Common myeloid progenitor, CD34-positive (primary cell): Measurements from ENCODE around the gene NKD2.

ENCODE experiments used
- CTCF ChIA-PET: fragments of 350-600 bp; sonication (Branson Sonifier 250); formaldehyde crosslinking; loops from one replicate; lab custom pipeline; 2021; ENCODE audit warnings: antibody characterized with exemption; lab: Charles Lee
- POLR2A ChIA-PET: fragments of 350-600 bp; sonication (Branson Sonifier 250); formaldehyde crosslinking; loops from one replicate; lab custom pipeline; 2021; ENCODE audit warnings: antibody characterized with exemption; lab: Charles Lee
- DNase-seq, 3 donors: peaks; one replicate each; pipeline versions ENCODE4 v3.0.0 to v3.0.0-alpha.2; 2013
- H3K27ac ChIP-seq, 2 experiments: 1 replicate in 1 of 2; 2 replicates in 1 of 2; pipeline ENCODE4 v1.7.0; 2013; ENCODE audit warnings: inconsistent platforms in 2 of 2, low read length in 2 of 2, mild to moderate bottlenecking in 2 of 2, low read depth in 1 of 2, moderate library complexity in 1 of 2; ENCODE audit not compliant: severe bottlenecking in 2 of 2, insufficient read depth in 1 of 2, poor library complexity in 1 of 2
- H3K27me3 ChIP-seq, 5 experiments: replicated peaks in 2 of 5; 1 replicate in 3 of 5; 2 replicates in 2 of 5; pipeline versions ENCODE4 v1.6.1 to v1.7.0; 2013; ENCODE audit warnings: low read length in 4 of 5, mild to moderate bottlenecking in 2 of 5, moderate library complexity in 2 of 5, inconsistent platforms in 1 of 5; ENCODE audit not compliant: insufficient read depth in 5 of 5, control insufficient read depth in 4 of 5
- H3K36me3 ChIP-seq, 4 experiments: 1 replicate in 2 of 4; 2 replicates in 2 of 4; pipeline versions ENCODE4 v1.6.1 to v1.7.0; 2013; ENCODE audit warnings: low read length in 3 of 4, control low read depth in 1 of 4, mild to moderate bottlenecking in 1 of 4; ENCODE audit not compliant: control insufficient read depth in 4 of 4, insufficient read depth in 4 of 4
- H3K4me1 ChIP-seq, 4 experiments: 1 replicate in 3 of 4; 2 replicates in 1 of 4; pipeline versions ENCODE4 v1.6.1 to v1.7.1; 2013; ENCODE audit warnings: low read length in 3 of 4, mild to moderate bottlenecking in 3 of 4, control low read depth in 1 of 4, inconsistent platforms in 1 of 4, moderate library complexity in 1 of 4; ENCODE audit not compliant: control insufficient read depth in 4 of 4, insufficient read depth in 4 of 4; ENCODE audit errors: control extremely low read depth in 1 of 4
- H3K4me3 ChIP-seq, 7 experiments: 1 replicate in 4 of 7; 2 replicates in 3 of 7; pipeline versions ENCODE4 v1.5.1 to v1.7.0; 2013; ENCODE audit warnings: mild to moderate bottlenecking in 7 of 7, low read length in 6 of 7, moderate library complexity in 6 of 7, inconsistent platforms in 2 of 7, low read depth in 2 of 7, control low read depth in 1 of 7; ENCODE audit not compliant: insufficient read depth in 4 of 7, control insufficient read depth in 1 of 7; ENCODE audit errors: extremely low read depth in 1 of 7
- H3K9me3 ChIP-seq, 5 experiments: 1 replicate in 4 of 5; 2 replicates in 1 of 5; pipeline versions ENCODE4 v1.6.1 to v1.7.1; 2013; ENCODE audit warnings: low read length in 4 of 5, mild to moderate bottlenecking in 2 of 5, inconsistent platforms in 1 of 5, low read depth in 1 of 5, moderate library complexity in 1 of 5; ENCODE audit not compliant: control insufficient read depth in 4 of 5, insufficient read depth in 2 of 5; ENCODE audit errors: control extremely low read depth in 1 of 5
- WGBS: methylation state at CpG from one replicate; pipeline ENCODE4 v1.1.5; 2013; ENCODE audit not compliant: insufficient coverage; 5-methylcytosine and 5-hydroxymethylcytosine counted together

Gene NKD2

DNA sequence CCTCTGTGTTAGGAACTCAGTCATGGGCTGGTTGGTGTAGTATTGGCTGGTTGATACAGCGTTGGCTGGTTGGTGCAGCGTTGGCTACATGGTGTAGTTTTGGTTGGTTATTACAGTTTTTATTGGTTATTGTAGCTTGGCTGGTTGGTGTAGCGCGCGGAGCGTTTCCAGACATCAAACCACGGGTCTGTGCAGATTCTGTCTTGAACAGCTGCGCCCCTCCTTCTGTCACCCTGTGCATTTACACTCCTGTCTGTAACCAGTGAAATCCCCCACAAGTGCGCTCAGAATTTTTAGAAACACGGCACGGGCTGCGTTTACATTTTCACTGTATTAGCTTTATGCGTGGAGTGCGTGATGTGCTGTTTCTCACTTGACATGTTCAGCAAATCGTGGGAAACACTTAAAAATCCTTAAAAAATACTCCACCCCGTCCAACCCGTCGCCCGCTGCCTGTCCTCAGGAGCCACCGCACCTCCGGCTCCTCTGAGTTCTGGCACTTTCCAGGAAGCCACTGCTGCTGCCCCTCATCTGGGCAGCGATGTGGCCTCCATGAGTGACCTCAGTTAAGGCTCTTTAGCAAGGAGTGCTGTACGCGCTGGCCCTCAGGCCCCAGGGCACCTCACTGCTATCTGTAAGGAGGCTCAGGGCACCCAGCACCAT, 20.8 kb downstream of the NKD2 start:
- WGBS: 98% methylated on average over 19 of the region's 24 CpGs
- Histone ChIP-seq H3K4me3 (no peak overlapping the region), H3K27me3 (no peaks in the 10 kb centered on the region), H3K36me3 (no peaks in the 10 kb centered on the region), H3K27ac (no peak overlapping the region), H3K9me3 (no peaks in the 10 kb centered on the region), H3K4me1 (no peaks in the 10 kb centered on the region)
- DNase-seq: no peak
- POLR2A ChIA-PET: no interaction called here
- CTCF ChIA-PET: interaction anchor here (1.5 kb wide), 1 partner anchor 21 kb away, joined by 6 read pairs; the partner anchor contains the start of gene NKD2

DNA sequence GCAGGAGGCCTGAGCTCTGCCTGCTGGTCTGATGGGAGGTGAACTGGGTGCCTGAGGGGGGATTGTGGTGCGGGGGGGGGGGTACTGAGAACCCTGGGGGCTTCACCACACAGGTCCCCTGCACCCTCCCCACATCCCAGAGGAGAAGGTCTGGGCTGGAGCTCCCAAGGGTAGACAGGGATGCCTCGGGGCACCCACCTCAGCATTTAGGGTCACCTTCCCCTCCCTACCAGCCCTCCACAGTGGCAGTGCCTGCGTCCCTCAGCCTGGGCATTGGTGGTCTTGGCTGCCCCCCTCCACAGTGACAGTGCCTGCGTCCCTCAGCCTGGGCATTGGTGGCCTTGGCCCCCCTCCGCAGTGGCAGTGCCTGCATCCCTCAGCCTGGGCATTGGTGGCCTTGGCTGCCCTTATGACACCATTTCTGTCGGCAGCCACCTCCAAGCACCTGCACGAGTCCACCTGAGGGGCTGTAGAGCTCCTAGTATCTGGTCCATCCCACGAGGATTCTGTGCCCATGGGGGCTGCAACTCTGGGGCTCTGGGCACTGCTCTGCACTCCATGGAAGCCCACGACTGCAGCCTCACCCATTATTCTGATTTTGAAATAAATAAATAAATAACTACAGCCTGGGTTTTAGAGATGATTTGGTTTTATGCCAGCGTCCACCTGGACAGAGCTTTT, 21.5 kb downstream of the NKD2 start:
- no peak overlapping the region for H3K27ac ChIP-seq
- no peaks in the 10 kb centered on the region for H3K27me3 ChIP-seq
- no peaks in the 10 kb centered on the region for H3K36me3 ChIP-seq
- ChIA-PET CTCF (interaction anchor here (1.5 kb wide), 1 partner anchor 22 kb away, joined by 6 read pairs; the partner anchor contains the start of gene NKD2), POLR2A (no interaction called here)
- no peaks in the 10 kb centered on the region for H3K4me1 ChIP-seq
- 94% methylated on average over 5 of the region's 10 CpGs for WGBS
- no peak for DNase-seq
- H3K4me3 ChIP-seq: no peak overlapping the region
- no peaks in the 10 kb centered on the region for H3K9me3 ChIP-seq

DNA sequence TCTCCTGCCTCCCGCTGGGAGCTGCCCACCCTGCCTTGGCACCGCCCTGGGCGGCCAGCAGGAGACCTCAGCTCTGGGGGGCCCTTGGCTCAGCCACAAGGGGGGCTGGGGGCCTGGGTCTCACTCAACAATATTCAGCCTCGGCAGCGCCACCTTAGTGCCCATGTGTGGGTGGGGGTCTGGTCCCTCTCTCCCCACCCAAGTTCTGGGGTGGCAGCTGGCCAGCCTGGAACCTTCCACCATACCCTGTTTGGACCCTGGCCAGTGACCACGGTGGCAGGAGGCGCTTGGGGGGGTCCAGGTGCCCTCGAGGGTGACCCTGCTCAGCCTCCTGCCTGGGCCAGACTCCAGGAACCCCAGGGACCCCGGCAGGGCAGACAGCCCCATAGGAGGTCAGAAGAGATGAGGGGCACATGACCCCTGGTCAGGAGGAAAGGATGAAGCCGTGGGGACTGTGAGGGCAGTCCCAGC, 22.2 kb downstream of the NKD2 start:
- Histone ChIP-seq H3K27ac (no peak overlapping the region), H3K27me3 (no peaks in the 10 kb centered on the region), H3K4me1 (no peaks in the 10 kb centered on the region), H3K9me3 (no peaks in the 10 kb centered on the region), H3K36me3 (no peaks in the 10 kb centered on the region), H3K4me3 (no peak overlapping the region)
- WGBS: 59% methylated on average over 5 of the region's 10 CpGs
- no peak for DNase-seq
- POLR2A ChIA-PET: no interaction called here
- CTCF ChIA-PET: interaction anchor here (1.5 kb wide), 1 partner anchor 23 kb away, joined by 6 read pairs; the partner anchor contains the start of gene NKD2

GRCh38 chr5:1031306-1031959, 22.8 kb downstream of the NKD2 start:
- no peaks in the 10 kb centered on the region for H3K4me1 ChIP-seq
- no peak overlapping the region for H3K4me3 ChIP-seq
- H3K27ac ChIP-seq: no peak overlapping the region
- POLR2A ChIA-PET: no interaction called here
- 96% methylated on average over 18 of the region's 19 CpGs for WGBS
- CTCF ChIA-PET: interaction anchor here (1.0 kb wide), 1 partner anchor 22 kb away, joined by 4 read pairs; no protein-coding TSS in a partner anchor
- no peak for DNase-seq
- H3K9me3 ChIP-seq: no peaks in the 10 kb centered on the region
- H3K27me3 ChIP-seq: no peaks in the 10 kb centered on the region
- no peaks in the 10 kb centered on the region for H3K36me3 ChIP-seq

DNA sequence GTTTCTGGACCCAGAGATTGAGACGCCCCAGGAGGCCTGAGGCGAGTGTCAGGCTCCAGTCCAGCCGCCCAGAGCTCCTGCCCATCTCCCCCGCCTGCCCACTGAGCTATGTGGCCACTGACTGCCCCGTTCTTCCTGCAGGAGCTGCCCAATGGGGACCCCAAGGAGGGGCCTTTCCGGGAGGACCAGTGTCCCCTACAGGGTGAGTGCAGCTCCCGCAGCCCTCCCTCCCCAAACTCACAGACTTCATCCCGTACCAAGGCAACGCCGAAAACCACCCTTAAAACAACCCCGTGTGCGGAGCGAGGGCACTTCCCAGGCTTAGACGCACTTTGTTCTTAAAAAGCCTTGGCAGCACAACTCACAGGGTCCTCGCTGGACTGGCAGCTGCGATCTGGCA, 23.4 kb downstream of the NKD2 start:
- no peak overlapping the region for H3K27ac ChIP-seq
- no peaks in the 10 kb centered on the region for H3K4me1 ChIP-seq
- ChIA-PET POLR2A (no interaction called here), CTCF (interaction anchor here (1.0 kb wide), 1 partner anchor 21 kb away, joined by 4 read pairs; no protein-coding TSS in a partner anchor)
- H3K9me3 ChIP-seq: no peaks in the 10 kb centered on the region
- WGBS: 98% methylated on average over 14 of the region's 16 CpGs
- no peak overlapping the region for H3K4me3 ChIP-seq
- no peaks in the 10 kb centered on the region for H3K27me3 ChIP-seq
- DNase-seq: no peak
- H3K36me3 ChIP-seq: no peaks in the 10 kb centered on the region

DNA sequence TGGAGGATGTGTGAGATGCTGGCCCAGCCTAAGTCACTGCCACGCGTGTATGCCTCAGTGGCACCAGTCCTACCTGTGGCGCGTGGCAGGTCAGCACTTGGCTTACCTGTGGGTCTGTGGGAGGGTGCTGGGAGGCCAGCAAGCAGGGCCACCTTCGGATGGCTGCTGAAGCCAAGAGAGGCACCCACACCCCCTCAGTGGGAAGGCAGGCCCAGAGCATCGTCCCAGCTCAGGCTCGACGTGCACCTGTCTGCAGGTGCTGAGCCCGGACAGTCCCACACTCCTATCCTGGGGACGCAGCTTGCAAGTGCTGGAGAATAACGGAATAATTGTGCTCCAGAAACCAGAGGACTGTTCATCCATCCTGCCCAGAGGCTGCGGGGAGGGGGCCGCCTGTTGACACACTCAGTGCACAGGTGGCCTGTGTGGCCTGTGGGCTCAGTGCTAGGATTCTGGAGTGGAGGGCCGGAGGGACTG, 24.0 kb downstream of the NKD2 start:
- POLR2A ChIA-PET: no interaction called here

More for the DNA sequence above, 24.0 kb downstream of the NKD2 start:
- H3K27ac ChIP-seq: no peak overlapping the region
- H3K27me3 ChIP-seq: no peaks in the 10 kb centered on the region
- CTCF ChIA-PET: interaction anchor here (1.5 kb wide), 1 partner anchor 12 kb away, joined by 3 read pairs; no protein-coding TSS in a partner anchor
- no peaks in the 10 kb centered on the region for H3K9me3 ChIP-seq
- DNase-seq: no peak
- no peaks in the 10 kb centered on the region for H3K4me1 ChIP-seq
- H3K4me3 ChIP-seq: no peak overlapping the region
- WGBS: 95% methylated on average over 14 of the region's 14 CpGs
- no peaks in the 10 kb centered on the region for H3K36me3 ChIP-seq
